Activated CD4-positive, alpha-beta memory T cell treated with anti-CD3 and anti-CD28 coated beads for 36 hours (primary cell): Measurements from ENCODE around the gene DEGS2. TPM values are rescaled to one million over a fixed set of nuclear protein-coding genes. Genes with fewer than 3 reads are reported as not detected.
A peak's percentile ranks its signal among the peaks of the same experiment; 100 is the strongest.

Experiments used
- CTCF ChIA-PET: fragments of 350-600 bp; sonication (Branson Sonifier 250); formaldehyde crosslinking; loops from one replicate; lab custom pipeline; 2021; ENCODE audit warnings: antibody characterized with exemption, inconsistent platforms; lab: Charles Lee
- POLR2A ChIA-PET: fragments of 350-600 bp; sonication (Branson Sonifier 250); formaldehyde crosslinking; loops from one replicate; lab custom pipeline; 2021; ENCODE audit warnings: antibody characterized with exemption; lab: Charles Lee
- DNase-seq: peaks from one replicate; pipeline ENCODE4 v3.0.0-alpha.2; 2020
- H3K27ac Mint-ChIP-seq: one replicate; pipeline ENCODE4 v1.8.0; 2021; ENCODE audit warnings: mixed read lengths
- H3K27me3 Mint-ChIP-seq: one replicate; pipeline ENCODE4 v1.8.0; 2021; ENCODE audit warnings: mixed read lengths
- H3K36me3 Mint-ChIP-seq: one replicate; pipeline ENCODE4 v1.8.0; 2021; ENCODE audit warnings: mixed read lengths
- H3K4me1 Mint-ChIP-seq: one replicate; pipeline ENCODE4 v1.8.0; 2021; ENCODE audit warnings: low read depth, mixed read lengths
- H3K4me3 Mint-ChIP-seq: one replicate; pipeline ENCODE4 v1.8.0; 2021; ENCODE audit warnings: mild to moderate bottlenecking, mixed read lengths
- H3K9me3 Mint-ChIP-seq: one replicate; pipeline ENCODE4 v1.8.0; 2021; ENCODE audit warnings: mixed read lengths
- intact Hi-C: fragments of 100-400 bp; cut with micrococcal nuclease; formaldehyde crosslinking; loops from one replicate; pipeline ENCODE4 v1.15.1; 2023
- total RNA-seq, 2 experiments: library from RNA; stranded (reverse); gene quantifications; one replicate each; pipeline ENCODE4 v1.2.3, GENCODE V29; 2021

The DEGS2 gene
- total RNA-seq, 2 experiments from 2014 or later, result 1.1 to 1.3 TPM

DNA sequence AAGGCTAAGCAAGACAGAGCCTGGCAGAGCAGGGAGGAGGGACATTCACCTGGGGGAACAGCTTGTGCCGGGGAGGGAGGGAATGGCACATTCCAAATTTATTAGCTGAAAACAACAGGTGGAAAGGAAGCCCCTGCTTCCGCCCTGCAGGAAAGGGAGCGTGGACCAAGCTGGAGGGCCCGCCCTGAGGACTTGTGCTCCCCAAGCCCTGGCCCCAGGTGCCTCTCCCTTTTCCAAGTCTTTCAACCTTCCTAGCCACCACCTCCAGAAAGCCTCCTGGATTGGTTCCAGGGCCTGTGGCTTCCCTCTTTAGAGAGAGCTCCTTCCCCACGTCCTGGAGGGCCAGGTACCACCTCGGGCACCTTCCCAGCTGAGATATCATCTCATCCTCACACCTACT is 2.7 kb downstream of the DEGS2 start:
- Mint-ChIP-seq H3K27ac (no peak overlapping the region), H3K9me3 (peaks cover 11% of the 10 kb centered on the region), H3K4me1 (peaks cover 3% of the 10 kb centered on the region), H3K36me3 (peaks cover 5% of the 10 kb centered on the region), H3K27me3 (peaks cover 27% of the 10 kb centered on the region), H3K4me3 (no peak overlapping the region)
- intact Hi-C loops, result no loop called here
- CTCF ChIA-PET, result interaction anchor here (0.8 to 2.8 kb wide), 7 partner anchors 9 to 197 kb away, joined by 3 to 28 read pairs (median 4); no protein-coding TSS in a partner anchor
- POLR2A ChIA-PET, result no interaction called here
- DNase-seq, result no peak

DNA sequence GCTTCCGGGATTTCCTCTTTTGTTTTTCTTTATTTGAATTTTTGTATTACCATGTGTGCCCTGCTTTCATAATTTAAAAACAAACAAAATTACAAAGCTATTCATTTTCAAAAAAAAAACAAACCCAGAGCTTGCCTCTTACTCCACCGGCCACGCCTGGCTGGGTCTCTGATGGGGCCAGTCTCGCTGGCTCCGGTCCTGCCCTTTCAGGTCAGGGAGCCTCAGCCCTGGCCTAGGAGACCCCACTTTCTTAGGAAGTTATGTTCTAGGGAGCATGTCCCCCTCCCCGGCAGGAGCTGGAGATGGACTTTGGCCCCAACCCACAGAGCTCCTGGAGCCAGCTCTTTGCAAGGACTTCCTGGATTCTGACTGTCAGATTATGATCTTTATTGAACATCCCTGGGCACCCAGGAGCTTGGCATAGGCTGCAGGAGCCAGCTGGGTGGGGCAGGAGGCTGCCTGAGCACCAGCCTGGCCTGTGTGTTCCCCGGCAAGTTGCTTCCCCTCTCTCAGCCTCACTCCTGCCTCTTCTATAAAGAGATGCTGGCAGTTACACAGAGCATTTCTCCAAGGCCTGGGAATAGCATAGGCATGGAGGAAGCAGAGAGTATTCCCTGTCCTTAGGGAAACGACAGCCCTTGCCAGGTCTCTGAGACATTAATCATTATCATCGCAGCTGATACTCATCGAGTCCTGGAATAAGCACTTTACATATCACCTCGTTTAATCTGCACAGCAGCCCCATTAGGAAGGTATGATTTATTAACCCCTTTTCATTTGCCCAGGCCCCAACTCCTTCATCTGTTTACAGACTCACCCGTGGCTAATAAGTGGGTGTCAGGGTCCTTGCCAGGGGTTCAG is 3.5 kb downstream of the DEGS2 start:
- Mint-ChIP-seq H3K4me3 (no peak overlapping the region), H3K27ac (no peak overlapping the region), H3K36me3 (peaks cover 5% of the 10 kb centered on the region), H3K27me3 (peaks cover 27% of the 10 kb centered on the region), H3K4me1 (peaks cover 3% of the 10 kb centered on the region), H3K9me3 (peaks cover 11% of the 10 kb centered on the region)
- intact Hi-C loops, result loop anchor here (2.0 kb wide), 1 partner anchor 173 kb away; no protein-coding TSS in a partner anchor
- POLR2A ChIA-PET, result no interaction called here
- DNase-seq, result no peak
- CTCF ChIA-PET, result interaction anchor here (0.7 to 2.8 kb wide), 20 partner anchors 8 to 198 kb away, joined by 3 to 28 read pairs (median 4); no protein-coding TSS in a partner anchor

DNA sequence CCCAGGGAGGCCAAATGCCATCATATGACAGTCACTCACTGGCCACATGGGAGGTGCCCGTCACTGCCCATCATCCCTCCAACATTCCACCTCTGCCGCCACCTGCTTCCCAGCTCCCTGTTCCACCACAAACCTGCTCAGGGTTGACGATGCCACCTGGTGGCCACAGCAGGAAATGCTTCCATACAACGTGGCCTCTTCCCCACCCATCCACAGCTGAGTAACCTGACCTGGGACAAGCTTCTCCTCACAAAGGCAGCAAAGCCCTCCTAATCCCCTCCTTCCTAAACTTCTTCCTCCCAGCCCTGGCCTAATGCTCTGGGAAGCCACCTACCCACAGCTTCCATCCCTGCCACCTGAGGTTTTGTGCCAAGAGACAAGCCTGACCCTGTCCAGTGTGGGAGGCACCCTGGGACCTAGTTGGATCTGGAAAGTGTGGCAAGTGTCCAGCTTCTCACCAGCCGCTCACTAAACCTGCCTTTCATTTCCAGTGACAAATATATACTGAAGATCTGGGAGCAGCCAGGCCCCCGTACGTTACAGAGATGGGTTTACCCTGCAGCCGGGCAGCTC is 4.3 kb downstream of the DEGS2 start:
- Mint-ChIP-seq H3K27me3 (peaks cover 25% of the 10 kb centered on the region), H3K4me3 (no peak overlapping the region), H3K36me3 (peaks cover 5% of the 10 kb centered on the region), H3K4me1 (peaks cover 2% of the 10 kb centered on the region), H3K27ac (peak overlapping the region; percentile 7), H3K9me3 (peaks cover 11% of the 10 kb centered on the region)
- ChIA-PET CTCF (interaction anchor here (0.7 to 2.8 kb wide), 20 partner anchors 8 to 181 kb away, joined by 3 to 28 read pairs (median 4); no protein-coding TSS in a partner anchor), POLR2A (no interaction called here)
- intact Hi-C loops, result loop anchor here (2.0 kb wide), 1 partner anchor 172 kb away; no protein-coding TSS in a partner anchor
- peak; percentile 64 for DNase-seq

DNA sequence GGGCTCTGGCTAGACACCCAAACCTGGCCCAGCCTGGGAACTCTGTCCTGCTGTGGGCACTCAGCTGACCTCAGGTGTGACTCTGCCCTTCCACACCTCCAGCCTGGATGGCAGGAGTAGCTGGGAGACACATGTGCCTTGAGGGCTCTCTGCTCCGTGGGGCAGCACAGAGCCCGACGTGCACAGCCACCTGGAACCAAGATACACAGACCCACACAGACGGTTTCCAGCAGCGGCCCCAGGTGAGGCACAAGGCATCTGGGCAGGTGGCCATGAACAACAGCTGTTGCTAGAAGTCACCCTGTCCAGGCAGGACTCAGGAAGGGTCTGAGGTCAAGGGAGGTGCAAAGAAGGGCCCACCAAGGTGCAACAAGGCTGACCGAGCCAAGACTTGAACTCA is 5.9 kb downstream of the DEGS2 start:
- ChIA-PET CTCF (no interaction called here), POLR2A (no interaction called here)
- intact Hi-C loops, result no loop called here
- Mint-ChIP-seq H3K27ac (no peak overlapping the region), H3K4me1 (no peaks in the 10 kb centered on the region), H3K4me3 (no peak overlapping the region), H3K9me3 (peaks cover 11% of the 10 kb centered on the region), H3K36me3 (peaks cover 5% of the 10 kb centered on the region), H3K27me3 (peaks cover 20% of the 10 kb centered on the region)
- no peak for DNase-seq

DNA sequence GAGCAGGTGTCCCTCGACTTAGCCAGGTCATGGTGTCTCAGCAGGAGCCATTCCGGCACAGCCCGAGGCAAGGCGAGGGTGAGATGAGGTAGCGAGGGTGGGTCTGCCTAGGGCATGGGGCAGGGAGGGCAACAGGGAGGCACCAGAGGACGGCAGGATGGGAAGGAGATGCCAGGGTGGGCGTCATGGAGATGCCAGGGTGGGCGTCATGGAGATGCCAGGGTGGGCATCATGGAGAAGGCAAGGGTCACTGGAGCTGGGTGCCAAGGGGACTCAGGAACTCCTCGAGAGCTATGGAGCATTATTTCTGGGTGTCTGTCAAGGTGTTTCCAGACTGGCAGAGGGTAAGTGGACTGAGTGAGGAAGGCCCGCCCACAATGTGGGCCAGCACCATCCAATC is 7.4 kb downstream of the DEGS2 start:
- CTCF ChIA-PET, result interaction anchor here (1.2 kb wide), 1 partner anchor 44 kb away, joined by 3 read pairs; no protein-coding TSS in a partner anchor
- intact Hi-C loops, result no loop called here
- DNase-seq, result no peak
- peaks cover 5% of the 10 kb centered on the region for H3K36me3 Mint-ChIP-seq
- no peak overlapping the region for H3K27ac Mint-ChIP-seq
- H3K4me1 Mint-ChIP-seq, result peaks cover 4% of the 10 kb centered on the region
- H3K27me3 Mint-ChIP-seq, result peaks cover 11% of the 10 kb centered on the region
- POLR2A ChIA-PET, result no interaction called here
- H3K9me3 Mint-ChIP-seq, result peaks cover 11% of the 10 kb centered on the region
- H3K4me3 Mint-ChIP-seq, result no peak overlapping the region

DNA sequence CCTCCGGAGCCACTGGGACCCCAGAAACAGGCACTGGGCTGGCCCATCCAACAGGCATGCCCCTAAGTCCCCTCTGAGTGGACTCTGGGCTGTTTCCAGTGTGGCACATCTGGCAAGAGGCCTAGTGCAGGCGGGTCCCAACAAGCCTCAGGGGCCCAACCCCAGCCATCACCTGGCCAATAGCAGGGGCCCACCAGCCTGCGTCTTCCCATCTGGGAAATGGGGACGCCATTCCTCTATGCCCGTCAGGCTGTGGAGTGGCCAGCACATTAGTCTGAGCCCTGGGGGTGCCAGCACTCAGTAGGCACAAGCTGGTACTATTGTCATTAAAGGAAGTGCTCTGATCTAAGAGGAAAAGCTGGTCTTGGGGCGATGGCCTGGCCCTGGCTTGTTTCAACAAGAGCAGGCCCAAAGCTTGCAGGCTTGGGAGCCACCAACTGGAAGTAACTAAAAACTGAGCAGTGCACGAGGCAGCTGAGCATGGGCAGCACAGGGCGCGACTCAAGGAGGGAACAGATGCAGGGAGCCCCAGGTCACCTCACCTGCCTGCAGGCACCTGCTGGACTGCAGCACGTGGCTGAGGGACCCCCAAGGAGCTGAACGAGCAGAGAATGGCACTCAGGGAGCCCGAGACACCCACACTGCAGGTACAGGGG is 8.4 kb downstream of the DEGS2 start:
- peaks cover 5% of the 10 kb centered on the region for H3K27me3 Mint-ChIP-seq
- H3K9me3 Mint-ChIP-seq, result peaks cover 11% of the 10 kb centered on the region
- H3K4me3 Mint-ChIP-seq, result no peak overlapping the region
- H3K36me3 Mint-ChIP-seq, result peaks cover 5% of the 10 kb centered on the region
- no peak overlapping the region for H3K27ac Mint-ChIP-seq
- intact Hi-C loops, result no loop called here
- DNase-seq, result no peak
- CTCF ChIA-PET, result interaction anchor here (0.6 to 1.2 kb wide), 2 partner anchors 43 to 252 kb away, joined by 3 read pairs; no protein-coding TSS in a partner anchor
- POLR2A ChIA-PET, result no interaction called here
- peaks cover 11% of the 10 kb centered on the region for H3K4me1 Mint-ChIP-seq

DNA sequence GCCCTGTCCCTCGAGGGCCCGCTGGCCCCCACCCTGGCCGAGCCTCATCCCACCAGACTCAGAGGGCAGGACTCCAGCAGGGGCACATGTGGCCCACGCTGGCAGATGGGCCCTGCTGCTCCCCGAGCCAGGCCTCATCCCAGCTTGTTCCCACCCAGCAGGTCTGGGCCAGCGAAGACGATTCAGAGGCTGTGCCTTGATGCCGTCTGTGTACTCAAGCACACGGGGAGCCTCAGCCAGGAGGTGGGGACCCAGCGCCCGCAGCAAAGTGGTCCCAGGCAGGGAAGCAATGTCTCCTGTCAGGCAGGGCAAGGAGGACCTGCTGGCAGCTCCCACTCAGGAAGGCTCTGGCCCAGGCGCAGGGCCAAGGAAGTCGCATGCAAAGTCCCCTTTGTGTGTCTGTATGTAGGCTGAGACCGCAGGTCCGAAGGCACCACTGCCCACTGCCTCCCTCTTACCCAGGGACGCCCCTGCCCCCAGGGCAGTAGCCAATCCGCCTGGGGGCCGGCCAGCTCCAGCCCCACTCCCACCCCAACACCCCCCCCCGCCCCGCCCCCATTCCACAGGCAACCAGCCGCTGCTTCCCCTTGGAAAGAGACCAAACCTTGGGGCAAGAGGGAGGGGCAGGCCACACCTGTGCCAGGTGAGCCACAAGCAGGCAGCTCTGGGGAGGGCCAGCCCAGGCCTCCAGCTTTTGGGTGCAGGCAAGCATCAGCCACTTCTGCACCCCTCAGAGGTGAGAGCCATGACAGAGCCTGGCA is 9.4 kb downstream of the DEGS2 start:
- intact Hi-C loops, result no loop called here
- CTCF ChIA-PET, result no interaction called here
- no peak for DNase-seq
- Mint-ChIP-seq H3K4me3 (no peak overlapping the region), H3K4me1 (peaks cover 11% of the 10 kb centered on the region), H3K9me3 (peaks cover 8% of the 10 kb centered on the region), H3K27me3 (peaks cover 2% of the 10 kb centered on the region), H3K27ac (no peak overlapping the region), H3K36me3 (peaks cover 2% of the 10 kb centered on the region)
- POLR2A ChIA-PET, result no interaction called here

DNA sequence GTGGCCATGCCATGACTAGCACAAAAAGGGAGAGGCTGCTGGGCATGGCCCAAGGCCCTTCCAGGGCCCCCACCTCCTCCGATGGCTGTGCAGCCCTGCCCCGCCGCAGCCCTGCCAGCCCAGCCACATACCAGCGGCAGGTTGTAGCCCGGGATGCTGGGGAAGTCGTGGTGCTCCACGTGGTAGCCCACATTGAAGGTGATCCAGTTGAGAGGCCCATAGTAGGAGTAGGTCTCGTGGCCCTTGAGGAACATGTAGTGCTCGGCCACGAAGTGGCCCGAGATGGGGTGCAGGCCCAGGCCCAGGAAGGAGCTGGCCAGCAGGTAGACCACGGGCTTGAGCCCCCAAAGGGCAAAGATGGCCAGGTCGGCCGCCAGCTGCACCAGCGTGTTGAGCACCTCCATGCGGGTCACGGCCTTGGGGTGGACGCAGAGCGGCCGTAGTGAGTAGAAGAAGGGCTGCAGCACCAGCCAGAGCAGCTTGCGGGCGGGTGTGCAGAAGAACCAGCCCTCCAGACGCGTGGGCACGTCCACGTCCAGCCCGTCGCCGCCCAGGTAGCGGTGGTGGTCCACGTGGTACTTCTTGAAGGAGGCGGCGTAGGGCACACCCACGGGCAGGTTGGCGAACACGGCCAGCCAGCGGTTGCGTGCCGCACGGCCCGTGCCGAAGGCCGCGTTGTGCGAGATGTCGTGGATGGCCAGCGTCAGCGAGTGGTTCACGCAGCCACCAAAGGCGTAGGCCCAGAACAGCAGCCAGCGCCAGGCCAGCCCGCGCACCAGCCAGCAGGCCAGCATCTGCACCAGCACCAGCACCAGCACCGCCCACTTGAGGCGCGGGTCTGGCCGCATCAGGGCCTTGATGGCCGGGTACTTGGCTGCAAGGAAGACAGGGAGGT is 10.4 kb downstream of the DEGS2 start:
- intact Hi-C loops, result no loop called here
- DNase-seq, result no peak
- Mint-ChIP-seq H3K4me1 (peaks cover 11% of the 10 kb centered on the region), H3K27ac (no peak overlapping the region), H3K36me3 (no peaks in the 10 kb centered on the region), H3K4me3 (no peak overlapping the region), H3K9me3 (no peaks in the 10 kb centered on the region), H3K27me3 (no peaks in the 10 kb centered on the region)
- ChIA-PET CTCF (no interaction called here), POLR2A (no interaction called here)

DNA sequence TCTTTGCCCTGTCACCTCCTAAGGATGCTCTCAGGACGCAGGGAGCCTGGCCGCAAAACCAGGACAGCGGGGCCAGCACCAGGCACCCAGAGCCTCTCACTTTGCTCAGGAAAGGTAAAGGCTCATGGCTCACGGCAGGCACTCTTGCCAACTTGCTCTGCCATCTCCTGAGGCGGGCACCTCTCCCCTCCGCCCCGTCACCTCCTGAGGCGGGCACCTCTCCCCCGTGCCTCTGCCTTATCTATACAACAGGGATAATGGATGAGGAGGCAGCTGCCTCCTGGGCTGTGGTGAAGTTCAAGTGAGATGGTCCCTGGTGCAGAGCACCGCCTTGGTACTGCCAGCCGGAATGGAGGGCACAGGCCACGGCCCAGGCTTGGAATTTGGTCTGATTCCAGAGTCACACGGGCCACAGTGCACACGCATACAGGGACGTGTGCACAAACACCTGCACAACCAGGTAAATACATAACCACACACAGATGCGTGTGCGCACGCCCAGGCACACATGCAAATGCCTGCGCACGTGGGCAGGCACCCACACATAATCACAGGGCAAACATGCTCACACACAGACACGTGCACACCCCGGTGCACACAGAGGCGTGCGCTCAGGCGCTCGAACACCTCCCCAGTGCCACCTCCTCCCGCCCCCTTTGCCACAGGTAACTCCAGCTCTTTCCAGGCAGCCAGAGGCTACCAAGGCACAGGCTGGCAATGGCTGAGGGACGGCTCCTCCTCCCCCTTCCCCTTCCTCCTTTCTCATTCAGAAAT is 11.6 kb downstream of the DEGS2 start:
- Mint-ChIP-seq H3K9me3 (no peaks in the 10 kb centered on the region), H3K27me3 (no peaks in the 10 kb centered on the region), H3K4me1 (peaks cover 11% of the 10 kb centered on the region), H3K27ac (no peak overlapping the region), H3K4me3 (no peak overlapping the region), H3K36me3 (no peaks in the 10 kb centered on the region)
- intact Hi-C loops, result loop anchor here (2.0 kb wide), 1 partner anchor 45 kb away; no protein-coding TSS in a partner anchor
- no peak for DNase-seq
- ChIA-PET CTCF (interaction anchor here (0.7 kb wide), 1 partner anchor 8 kb away, joined by 3 read pairs; no protein-coding TSS in a partner anchor), POLR2A (no interaction called here)

DNA sequence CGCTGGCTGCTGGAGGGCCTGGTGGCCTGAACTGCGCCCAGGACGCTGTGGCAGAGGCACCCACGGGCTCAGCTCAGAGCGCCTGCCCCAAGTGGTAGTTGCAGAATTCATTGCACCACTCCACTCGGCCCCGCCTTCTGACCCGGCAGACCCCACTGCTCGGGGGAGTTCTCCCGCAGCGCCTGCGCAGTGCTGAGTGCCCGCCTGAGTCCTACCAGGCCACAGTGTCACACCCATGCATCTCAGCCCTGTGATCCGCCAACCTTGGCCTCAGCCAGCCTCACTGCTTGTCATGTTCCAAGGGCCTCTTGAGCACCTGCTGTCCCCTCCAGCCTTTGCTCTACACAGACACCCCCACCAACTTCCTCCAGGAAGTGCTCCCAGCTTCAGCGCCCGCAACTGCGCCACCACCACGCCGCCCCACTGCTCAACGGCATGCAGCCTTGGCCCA is 12.2 kb downstream of the DEGS2 start:
- H3K27me3 Mint-ChIP-seq, result no peaks in the 10 kb centered on the region
- H3K9me3 Mint-ChIP-seq, result no peaks in the 10 kb centered on the region
- ChIA-PET CTCF (interaction anchor here (0.7 to 1.0 kb wide), 2 partner anchors 9 to 46 kb away, joined by 3 read pairs; no protein-coding TSS in a partner anchor), POLR2A (no interaction called here)
- intact Hi-C loops, result loop anchor here (2.0 kb wide), 1 partner anchor 46 kb away; no protein-coding TSS in a partner anchor
- peak overlapping the region; percentile 45 for H3K27ac Mint-ChIP-seq
- peak overlapping the region; percentile 28 for H3K4me3 Mint-ChIP-seq
- H3K4me1 Mint-ChIP-seq, result peaks cover 11% of the 10 kb centered on the region
- peaks cover 1% of the 10 kb centered on the region for H3K36me3 Mint-ChIP-seq
- peak; percentile 63 for DNase-seq
